Uterus (tissue), 4 donors: Measurements from ENCODE around the gene PLEKHG4B. TPM values are rescaled to one million over a fixed set of nuclear protein-coding genes. Genes with fewer than 3 reads are reported as not detected.
A peak's percentile ranks its signal among the peaks of the same experiment; 100 is the strongest.

Source experiments
- DNase-seq, 2 donors: peaks; one replicate each; pipeline ENCODE4 v3.0.0-alpha.2; 2019 to 2020
- H3K27ac ChIP-seq, 2 donors: fragments of 200-600 bp; sonication (generic); 1 replicate in 1 of 2; 2 replicates in 1 of 2; pipeline ENCODE4 v1.5.1; 2016 to 2018
- H3K27me3 ChIP-seq, 2 donors: fragments of 200-600 bp; sonication (generic); one replicate each; pipeline ENCODE4 v1.5.1; 2018 to 2019; ENCODE audit warnings: control low read depth in 1 of 2
- H3K36me3 ChIP-seq, 2 donors: fragments of 200-600 bp; sonication (generic); one replicate each; pipeline ENCODE4 v1.5.1; 2019; ENCODE audit warnings: control low read depth in 1 of 2
- H3K4me1 ChIP-seq, 2 donors: fragments of 200-600 bp; sonication (generic); one replicate each; pipeline ENCODE4 v1.5.1; 2018 to 2019; ENCODE audit warnings: control low read depth in 1 of 2
- H3K4me3 ChIP-seq, 2 donors: fragments of 200-600 bp; sonication (generic); 1 replicate in 1 of 2; 2 replicates in 1 of 2; pipeline ENCODE4 v1.5.1; 2018 to 2019; ENCODE audit warnings: mild to moderate bottlenecking in 1 of 2
- H3K9me3 ChIP-seq, 2 donors: fragments of 200-600 bp; sonication (generic); one replicate each; pipeline ENCODE4 v1.5.1; 2019; ENCODE audit warnings: control low read depth in 1 of 2
- CTCF ChIP-seq, 4 experiments: fragments of 200-600 bp in 2 of 4; fragments of 450-650 bp in 2 of 4; sonication (generic) in 2 of 4; IDR thresholded peaks; one replicate each; pipeline ENCODE4 v1.5.1; 2016 to 2019; ENCODE audit warnings: antibody characterized with exemption in 4 of 4, mild to moderate bottlenecking in 2 of 4, moderate library complexity in 1 of 4
- POLR2A ChIP-seq, 2 donors: fragments of 450-650 bp; IDR thresholded peaks; one replicate each; pipeline ENCODE4 v1.6.1; 2016; ENCODE audit warnings: antibody characterized with exemption in 2 of 2, mild to moderate bottlenecking in 1 of 2, moderate library complexity in 1 of 2
- intact Hi-C: fragments of 100-400 bp; cut with DNase I; formaldehyde crosslinking; loops from one replicate; pipeline ENCODE4 v1.15.1; 2023; ENCODE audit warnings: low total_unique reads
- total RNA-seq, 4 donors: library from RNA; depleted of rRNA in 3 of 4; stranded (reverse); fragments of >200 nt in 3 of 4; gene quantifications; one replicate each; pipeline versions ENCODE4 v1.1.0 to v1.2.4, GENCODE V29; 2014 to 2023
- donor health status: DM: yes; HTN: yes; CAD: no.

Gene PLEKHG4B
- total RNA-seq, 4 donors from 2014 or later, result under 0.01 to 8.3 (median 0.37) TPM; not detected in 1

GRCh38 chr5:50724-51499 is 41.1 kb upstream of the PLEKHG4B start:
- intact Hi-C loops, result no loop called here
- Histone ChIP-seq H3K9me3 (no peaks in the 10 kb centered on the region), H3K27me3 (peaks cover 8 to 15% of the 10 kb centered on the region in 2 donors), H3K36me3 (no peaks in the 10 kb centered on the region), H3K4me3 (no peak overlapping the region), H3K27ac (no peak overlapping the region), H3K4me1 (peaks cover 0 to 7% of the 10 kb centered on the region in 2 donors)
- DNase-seq, result no peak
- TF ChIP-seq POLR2A (IDR thresholded peaks at IDR 0.05) (no peak), CTCF (IDR thresholded peaks at IDR 0.05) (no peak)

GRCh38 chr5:51500-51823 is 40.5 kb upstream of the PLEKHG4B start:
- H3K4me3 ChIP-seq, result no peak overlapping the region
- H3K27me3 ChIP-seq, result peaks cover 8 to 15% of the 10 kb centered on the region in 2 donors
- intact Hi-C loops, result no loop called here
- TF ChIP-seq POLR2A (IDR thresholded peaks at IDR 0.05), result no peak
- no peak for TF ChIP-seq CTCF (IDR thresholded peaks at IDR 0.05)
- H3K36me3 ChIP-seq, result no peaks in the 10 kb centered on the region
- H3K27ac ChIP-seq, result no peak overlapping the region
- peaks cover 0 to 7% of the 10 kb centered on the region in 2 donors for H3K4me1 ChIP-seq
- H3K9me3 ChIP-seq, result no peaks in the 10 kb centered on the region
- no peak for DNase-seq

GRCh38 chr5:53381-54174 is 38.4 kb upstream of the PLEKHG4B start:
- no peak for TF ChIP-seq POLR2A (IDR thresholded peaks at IDR 0.05)
- peak in 1 of 4 experiments; percentile 23 for TF ChIP-seq CTCF (IDR thresholded peaks at IDR 0.05)
- Histone ChIP-seq H3K27me3 (peaks cover 8 to 15% of the 10 kb centered on the region in 2 donors), H3K9me3 (no peaks in the 10 kb centered on the region), H3K27ac (no peak overlapping the region), H3K4me1 (peaks cover 0 to 7% of the 10 kb centered on the region in 2 donors), H3K4me3 (peak overlapping the region; percentile 38 to 43), H3K36me3 (no peaks in the 10 kb centered on the region)
- intact Hi-C loops, result no loop called here
- no peak for DNase-seq

- H3K27ac ChIP-seq, result no peak overlapping the region
- peaks cover 8 to 15% of the 10 kb centered on the region in 2 donors for H3K27me3 ChIP-seq
- intact Hi-C loops, result no loop called here
Measured at GRCh38 chr5:54175-54730, 37.7 kb upstream of the PLEKHG4B start.

More at GRCh38 chr5:54175-54730, 37.7 kb upstream of the PLEKHG4B start:
- TF ChIP-seq CTCF (IDR thresholded peaks at IDR 0.05), result no peak
- no peak for DNase-seq
- peak overlapping the region; percentile 38 to 43 for H3K4me3 ChIP-seq
- no peaks in the 10 kb centered on the region for H3K36me3 ChIP-seq
- peaks cover 0 to 7% of the 10 kb centered on the region in 2 donors for H3K4me1 ChIP-seq
- H3K9me3 ChIP-seq, result no peaks in the 10 kb centered on the region
